GM21367 (cell line): ENCODE data around the gene KCNAB2.

Experiments used
- ATAC-seq: cut with Tn5 transposase; IDR thresholded peaks from one replicate; pipeline ENCODE4 v1.9.1; 2021; ENCODE audit not compliant: unreplicated experiment

The KCNAB2 gene

GRCh38 chr1:6124746-6125365 lies 79.2 kb downstream of the KCNAB2 start:
- no peak for ATAC-seq

DNA sequence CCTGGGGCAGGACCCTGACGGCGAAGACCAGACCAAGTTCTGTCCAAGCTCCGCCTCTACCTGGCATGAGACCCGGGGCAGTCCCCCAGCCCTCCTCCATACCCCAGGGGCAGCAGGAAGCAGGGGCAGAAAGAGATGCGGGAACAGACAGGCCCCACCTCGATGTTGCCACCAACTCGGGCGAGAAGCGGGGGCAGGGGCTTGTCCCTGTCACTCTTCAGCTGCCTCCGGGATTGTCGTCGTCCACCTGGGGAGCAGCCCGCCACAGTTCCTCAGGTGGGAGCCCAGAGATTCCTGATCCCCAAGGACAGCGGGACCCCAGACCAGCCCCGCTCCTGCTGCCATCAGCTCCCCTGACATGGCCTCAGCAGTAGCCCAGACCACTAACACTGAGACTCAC lies 79.7 kb downstream of the KCNAB2 start:
- no peak for ATAC-seq

- no peak for ATAC-seq
Measured at GRCh38 chr1:6126028-6126427, 80.3 kb downstream of the KCNAB2 start.

GRCh38 chr1:6126521-6127067 lies 80.9 kb downstream of the KCNAB2 start:
- no peak for ATAC-seq

GRCh38 chr1:6127587-6128163 lies 82.0 kb downstream of the KCNAB2 start:
- no peak for ATAC-seq

DNA sequence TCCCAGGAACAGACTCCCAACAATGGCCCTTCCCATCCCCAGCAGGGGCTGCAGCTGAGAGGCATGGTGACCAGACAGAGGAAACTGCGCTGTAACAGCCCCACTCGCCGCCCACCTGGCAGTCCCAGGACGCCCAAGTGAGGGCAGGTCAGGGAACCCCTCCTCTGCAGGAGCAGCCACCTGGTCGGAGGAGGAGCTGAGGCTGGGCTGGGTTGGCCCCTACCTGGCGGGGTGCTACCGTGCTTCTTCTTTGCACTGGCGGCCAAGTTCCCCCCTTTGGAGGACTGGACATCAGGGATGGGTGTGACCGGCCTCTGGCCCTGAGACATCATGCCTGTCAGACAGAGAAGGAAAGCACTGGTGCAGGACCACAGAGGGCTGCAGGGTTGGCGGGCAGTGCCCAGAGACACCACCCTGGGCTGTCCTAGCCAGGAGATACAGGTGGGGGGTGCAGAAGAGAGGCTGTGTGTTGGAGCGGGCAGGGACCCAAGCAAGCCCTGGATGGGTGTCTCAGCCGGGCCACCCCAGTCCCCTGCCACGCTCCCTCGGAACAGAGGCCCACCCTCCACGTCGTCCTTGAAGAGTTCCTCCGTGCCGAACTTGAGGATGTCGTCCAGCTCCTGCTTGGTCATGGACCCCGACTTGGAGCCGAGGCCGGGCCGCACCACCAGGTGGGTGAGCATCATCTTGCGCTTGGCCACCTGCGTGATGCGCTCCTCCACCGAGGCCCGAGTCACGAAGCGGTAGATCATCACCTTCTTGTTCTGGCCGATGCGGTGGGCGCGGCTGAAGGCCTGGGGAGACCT lies 82.8 kb downstream of the KCNAB2 start:
- ATAC-seq: no peak

GRCh38 chr1:6129313-6129712 lies 83.6 kb downstream of the KCNAB2 start:
- no peak for ATAC-seq

- no peak for ATAC-seq
Measured at GRCh38 chr1:6130036-6130435, 84.3 kb downstream of the KCNAB2 start.

- no peak for ATAC-seq
Measured at GRCh38 chr1:6130596-6130995, 84.9 kb downstream of the KCNAB2 start.

- no peak for ATAC-seq
Measured at GRCh38 chr1:6131561-6131960, 85.9 kb downstream of the KCNAB2 start.

DNA sequence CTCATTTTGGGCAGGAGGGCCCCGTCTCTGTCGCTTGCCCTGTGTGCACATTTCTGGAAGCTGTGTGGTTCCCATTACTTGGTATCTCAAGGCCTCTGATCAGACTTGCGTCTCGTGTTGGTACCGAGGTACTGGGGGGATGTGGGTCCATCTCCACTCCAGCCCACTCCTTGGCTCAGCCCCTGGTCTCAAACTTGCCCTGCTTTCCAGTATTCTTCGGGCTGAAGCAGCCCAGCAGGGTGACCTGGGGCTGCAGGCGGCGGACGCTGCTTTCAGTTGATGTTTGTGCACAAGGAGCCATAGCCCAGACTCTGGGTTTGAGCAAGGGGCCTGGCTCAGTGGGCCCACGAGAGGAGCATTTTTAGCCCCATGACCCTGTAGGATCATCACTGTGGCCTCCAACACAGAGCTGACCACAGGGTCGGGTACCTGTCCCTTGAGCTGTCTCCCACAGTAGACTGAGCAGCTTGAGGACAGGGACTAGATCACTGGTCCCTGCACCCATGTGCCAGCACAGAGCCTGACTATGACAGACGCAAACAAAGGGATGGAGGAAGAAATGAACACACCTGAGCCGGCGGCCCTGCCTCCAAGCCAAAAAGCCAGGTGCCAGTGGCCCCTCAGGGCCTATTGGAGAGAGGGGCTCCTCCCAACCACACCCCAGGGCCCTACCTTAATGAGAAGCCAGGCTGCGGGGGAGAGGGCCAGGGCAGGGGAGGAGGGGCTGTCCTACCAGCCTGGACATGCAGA lies 87.6 kb downstream of the KCNAB2 start:
- ATAC-seq: no peak

DNA sequence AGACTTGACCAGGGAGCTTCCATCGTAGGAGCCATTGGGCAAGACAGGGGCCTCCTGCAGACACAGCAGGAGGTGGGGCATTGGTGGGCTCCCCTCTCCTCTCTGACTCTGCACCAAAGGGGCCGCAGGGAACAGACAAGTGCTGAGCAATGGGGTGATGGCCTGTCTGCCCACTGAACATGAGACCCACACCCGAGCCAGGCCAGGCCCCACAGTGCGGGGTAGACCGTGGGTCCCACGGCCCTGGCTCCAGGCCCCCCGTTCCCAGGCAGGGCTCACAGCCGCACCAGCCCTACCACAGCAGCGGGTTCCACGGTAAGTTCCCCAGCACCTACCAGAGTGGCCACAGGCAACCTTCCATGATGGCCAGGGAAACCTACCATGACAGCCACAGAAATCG lies 88.5 kb downstream of the KCNAB2 start:
- ATAC-seq: no peak

DNA sequence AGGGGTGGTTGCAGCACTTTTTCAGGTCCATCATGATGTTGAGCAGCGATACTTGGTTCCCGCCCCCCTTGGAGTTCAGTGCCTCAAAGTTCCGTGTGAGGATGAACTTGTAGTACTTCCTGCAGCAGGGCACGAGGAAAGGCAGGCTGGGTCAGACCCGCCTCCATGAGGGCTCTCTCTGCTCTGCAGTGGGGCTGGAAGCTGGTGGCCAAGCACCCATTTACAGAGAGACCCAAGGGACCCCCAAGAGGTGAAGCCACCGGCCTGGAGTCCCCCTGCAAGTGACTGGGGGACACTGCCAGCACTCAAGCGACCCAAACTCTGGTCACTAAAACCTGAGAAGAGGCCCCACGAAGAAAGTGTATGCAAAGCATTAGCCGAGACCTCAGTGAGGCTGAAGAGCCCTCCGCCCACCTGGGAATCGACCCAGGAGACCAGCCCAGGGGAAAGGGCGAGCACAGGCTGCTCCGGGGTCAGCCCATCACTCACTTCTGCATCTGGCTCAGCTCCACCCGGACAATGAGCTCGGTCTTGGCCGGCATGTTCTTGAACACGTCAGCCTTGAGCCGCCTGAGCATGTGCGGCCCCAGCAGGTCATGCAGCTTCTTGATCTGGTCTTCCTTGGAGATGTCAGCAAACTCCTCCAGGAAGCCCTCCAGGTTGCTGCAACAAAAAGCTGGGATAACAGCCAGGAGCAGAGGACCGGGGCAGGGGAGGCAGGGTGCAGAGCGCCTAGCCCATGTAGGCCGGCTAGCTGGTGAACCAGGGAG lies 89.2 kb downstream of the KCNAB2 start:
- no peak for ATAC-seq

DNA sequence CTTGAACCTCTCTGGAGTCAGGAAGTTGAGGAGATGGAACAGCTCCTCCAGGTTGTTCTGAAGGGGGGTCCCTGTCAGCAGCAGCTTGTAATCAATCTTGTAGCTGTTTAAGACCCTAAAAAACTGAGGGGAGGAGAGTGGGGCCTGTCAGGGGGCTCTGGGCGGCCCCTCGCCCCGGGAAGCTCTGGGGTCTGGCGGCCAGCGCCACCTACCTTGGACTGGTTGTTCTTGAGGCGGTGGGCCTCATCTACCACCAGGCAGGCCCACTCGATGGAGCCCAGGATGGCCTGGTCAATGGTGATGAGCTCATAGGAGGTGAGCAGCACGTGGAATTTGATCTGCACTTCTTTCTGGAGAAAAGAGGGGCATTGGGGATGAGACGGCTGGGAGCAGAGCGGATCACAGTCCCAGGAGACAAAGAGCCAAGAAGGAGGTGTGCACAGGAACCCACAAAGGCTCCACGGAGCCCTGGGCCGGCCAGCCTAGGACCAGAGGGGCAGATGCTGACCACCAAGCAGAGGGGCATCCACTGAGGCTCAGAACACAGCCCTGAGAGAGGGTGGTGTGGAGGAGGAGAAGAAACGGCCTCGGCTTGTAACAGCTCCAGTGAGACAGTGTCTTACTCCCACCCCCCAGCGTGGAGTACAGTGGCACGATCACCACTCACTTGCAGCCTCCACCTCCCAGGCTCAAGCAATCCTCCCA lies 91.0 kb downstream of the KCNAB2 start:
- ATAC-seq: no peak

DNA sequence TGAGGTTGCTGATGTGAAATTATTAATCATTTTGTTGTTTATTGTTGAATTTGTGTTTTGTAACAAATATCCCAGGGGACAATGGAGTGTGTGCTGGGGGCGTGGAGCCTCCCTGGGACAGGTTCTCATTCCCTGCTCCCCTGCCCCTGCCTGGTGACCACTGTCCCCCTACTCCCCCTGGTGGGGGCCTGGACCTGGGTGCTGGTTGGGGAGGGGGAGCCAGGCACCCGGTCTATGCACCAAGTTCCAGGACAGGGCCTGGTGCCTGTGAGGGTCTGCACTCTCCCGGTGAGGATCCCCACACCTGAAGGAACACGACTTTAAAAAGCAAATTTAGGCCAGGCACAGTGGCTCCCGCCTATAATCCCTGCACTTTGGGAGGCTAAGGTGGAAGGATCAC lies 92.1 kb downstream of the KCNAB2 start:
- ATAC-seq: no peak

DNA sequence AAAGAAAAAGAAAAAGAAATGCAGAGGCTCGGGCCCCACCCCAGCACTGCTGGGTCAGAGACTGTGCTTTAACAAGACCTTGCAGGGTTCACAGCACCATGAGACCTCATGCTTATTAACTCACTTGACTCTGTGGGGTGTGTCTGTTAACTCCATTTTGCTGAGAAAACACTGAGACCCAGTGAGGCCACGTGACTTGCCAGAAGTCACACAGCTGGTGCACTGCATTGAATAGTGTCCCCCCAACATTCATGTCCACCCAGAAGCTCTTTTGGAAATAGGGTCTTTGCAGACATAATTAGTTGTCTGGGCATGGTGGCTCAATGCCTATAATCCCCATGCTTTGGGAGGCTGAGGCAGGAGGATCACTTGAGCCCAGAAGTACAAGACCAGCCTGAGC lies 94.7 kb downstream of the KCNAB2 start:
- ATAC-seq: no peak

- no peak for ATAC-seq
Measured at GRCh38 chr1:6141592-6141991, 95.9 kb downstream of the KCNAB2 start.

GRCh38 chr1:6142036-6142621 lies 96.4 kb downstream of the KCNAB2 start:
- no peak for ATAC-seq

DNA sequence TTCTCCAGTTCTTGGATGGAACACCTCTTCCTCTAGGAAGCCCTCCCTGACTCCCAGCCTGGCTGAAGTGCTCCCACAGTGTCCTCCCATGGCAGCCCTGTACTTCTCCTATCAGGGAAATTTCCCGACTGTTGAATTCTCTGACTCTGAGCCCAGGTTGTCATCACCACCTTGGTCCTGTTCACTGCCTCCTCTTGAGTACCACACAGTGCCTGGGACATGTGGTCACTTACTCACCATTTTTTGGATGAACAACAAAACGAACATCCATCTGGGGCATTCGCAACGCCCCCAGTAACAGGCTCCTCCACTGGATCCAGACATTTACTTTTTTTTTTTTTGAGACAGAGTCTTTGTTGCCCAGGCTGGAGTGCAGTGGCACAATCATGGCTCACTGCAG lies 97.0 kb downstream of the KCNAB2 start:
- ATAC-seq: no peak

- ATAC-seq: no peak
Measured at GRCh38 chr1:6143395-6143794, 97.7 kb downstream of the KCNAB2 start.
